Esophagus squamous epithelium (tissue), 5 donors: Measurements from ENCODE around the gene MALSU1. TPM values are rescaled to one million over a fixed set of nuclear protein-coding genes. Genes with fewer than 3 reads are reported as not detected.

Experiments
- DNase-seq: peaks from one replicate; lab custom pipeline; 2025; lab: John Stamatoyannopoulos, UW
- H3K27ac ChIP-seq, 4 donors: fragments of 200-600 bp; sonication (generic); one replicate each; pipeline ENCODE4 v1.5.1; 2016 to 2019; ENCODE audit warnings: mild to moderate bottlenecking in 1 of 4
- H3K27me3 ChIP-seq, 4 donors: fragments of 200-600 bp; sonication (generic); 1 replicate in 3 of 4; 2 replicates in 1 of 4; pipeline versions ENCODE4 v1.5.1 to v1.6.0; 2017 to 2021; ENCODE audit warnings: antibody characterized with exemption in 1 of 4
- H3K36me3 ChIP-seq, 3 donors: fragments of 200-600 bp; sonication (generic); one replicate each; pipeline ENCODE4 v1.5.1; 2016 to 2019
- H3K4me1 ChIP-seq, 3 donors: fragments of 200-600 bp; sonication (generic); one replicate each; pipeline ENCODE4 v1.5.1; 2017 to 2019
- H3K4me3 ChIP-seq, 4 donors: fragments of 200-600 bp; sonication (generic); 1 replicate in 3 of 4; 2 replicates in 1 of 4; pipeline ENCODE4 v1.5.1; 2016 to 2019; ENCODE audit warnings: mild to moderate bottlenecking in 2 of 4, moderate library complexity in 1 of 4
- H3K9me3 ChIP-seq, 3 donors: fragments of 200-600 bp; sonication (generic); one replicate each; pipeline ENCODE4 v1.5.1; 2016 to 2019
- CTCF ChIP-seq, 6 experiments: fragments of 450-650 bp in 4 of 6; fragments of 200-600 bp in 2 of 6; sonication (generic) in 2 of 6; IDR thresholded peaks; one replicate each; pipeline ENCODE4 v1.5.1; 2016 to 2019; ENCODE audit warnings: antibody characterized with exemption in 6 of 6, mild to moderate bottlenecking in 4 of 6, moderate library complexity in 4 of 6
- POLR2A ChIP-seq, 4 donors: fragments of 450-650 bp; IDR thresholded peaks; one replicate each; pipeline ENCODE4 v1.6.1; 2017; ENCODE audit warnings: antibody characterized with exemption in 4 of 4, mild to moderate bottlenecking in 4 of 4, moderate library complexity in 3 of 4
- WGBS, 2 donors: methylation state at CpG; one replicate each; pipeline ENCODE4 v1.1.5; 2018; 5-methylcytosine and 5-hydroxymethylcytosine counted together
- intact Hi-C: fragments of 100-400 bp; cut with DNase I; formaldehyde crosslinking; loops from one replicate; pipeline ENCODE4 v1.15.0; 2022
- total RNA-seq, 4 donors: library from RNA; depleted of rRNA; stranded (reverse); fragments of >200 nt; gene quantifications; one replicate each; pipeline ENCODE4 v1.1.0, GENCODE V29; 2016
- donor health status: DM: yes; HTN: yes; CAD: no.

Gene MALSU1
- total RNA-seq, 4 donors from 2014 or later = 32.6 to 55.1 (median 49.3) TPM

- H3K36me3 ChIP-seq = peaks cover 0 to 82% (median 6%) of the 10 kb centered on the region in 3 donors
- WGBS, 2 donors = 84 to 86% methylated on average over 10 of the region's 10 CpGs
- H3K4me3 ChIP-seq = no peak overlapping the region
- H3K27me3 ChIP-seq = no peaks in the 10 kb centered on the region
- TF ChIP-seq CTCF (IDR thresholded peaks at IDR 0.05) (no peak), POLR2A (IDR thresholded peaks at IDR 0.05) (no peak)
- no peak overlapping the region for H3K27ac ChIP-seq
- no peaks in the 10 kb centered on the region for H3K9me3 ChIP-seq
- no peak for DNase-seq
- intact Hi-C loops = no loop called here
- H3K4me1 ChIP-seq = no peaks in the 10 kb centered on the region
Measured at GRCh38 chr7:23260371-23260770, 38.8 kb upstream of the MALSU1 start.

DNA sequence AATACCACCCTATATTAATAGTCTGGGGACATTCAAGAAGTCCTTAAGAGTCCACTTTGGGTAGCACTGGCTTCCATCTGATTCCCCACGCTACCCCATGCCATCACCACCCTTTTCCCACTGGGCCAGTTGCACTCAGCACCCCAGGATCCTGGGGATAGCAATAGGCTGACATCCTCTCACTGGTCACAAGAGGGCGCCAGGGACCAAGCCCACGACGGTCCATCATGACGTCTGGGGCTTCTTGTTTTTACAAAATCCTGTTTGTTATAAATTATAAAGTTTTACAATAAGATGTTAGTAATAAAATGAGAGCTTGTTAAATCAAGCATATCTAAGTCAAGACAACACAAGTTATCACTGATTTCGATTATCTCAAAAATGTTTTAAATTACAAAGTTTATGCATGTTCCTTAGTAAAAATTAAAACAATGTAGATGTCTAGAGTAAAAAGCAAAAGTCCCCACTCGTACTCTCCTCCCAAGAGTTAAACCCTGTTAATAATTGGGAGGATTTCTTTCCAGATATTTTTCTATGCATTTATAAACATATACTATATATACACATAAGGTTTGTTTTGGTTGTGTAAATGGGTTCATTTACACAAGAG, 37.2 kb upstream of the MALSU1 start:
- no peaks in the 10 kb centered on the region for H3K9me3 ChIP-seq
- DNase-seq = no peak
- 11 to 14% methylated on average over 7 of the region's 7 CpGs for WGBS, 2 donors
- H3K36me3 ChIP-seq = peaks cover 0 to 81% (median 5%) of the 10 kb centered on the region in 3 donors
- TF ChIP-seq POLR2A (IDR thresholded peaks at IDR 0.05) = no peak
- TF ChIP-seq CTCF (IDR thresholded peaks at IDR 0.05) = peak; percentile 32 to 74 (median 70)
- no peak overlapping the region for H3K4me3 ChIP-seq
- intact Hi-C loops = no loop called here
- H3K27ac ChIP-seq = no peak overlapping the region
- H3K27me3 ChIP-seq = no peaks in the 10 kb centered on the region
- H3K4me1 ChIP-seq = no peaks in the 10 kb centered on the region

- Histone ChIP-seq H3K9me3 (no peaks in the 10 kb centered on the region), H3K27me3 (no peaks in the 10 kb centered on the region), H3K36me3 (peaks cover 0 to 80% (median 5%) of the 10 kb centered on the region in 3 donors), H3K27ac (no peak overlapping the region), H3K4me1 (no peaks in the 10 kb centered on the region), H3K4me3 (no peak overlapping the region)
- WGBS, 2 donors = 75 to 80% methylated on average over 7 of the region's 7 CpGs
- no peak for TF ChIP-seq POLR2A (IDR thresholded peaks at IDR 0.05)
- no peak for TF ChIP-seq CTCF (IDR thresholded peaks at IDR 0.05)
- intact Hi-C loops = no loop called here
- DNase-seq = no peak
Measured at GRCh38 chr7:23264916-23265458, 34.2 kb upstream of the MALSU1 start.

DNA sequence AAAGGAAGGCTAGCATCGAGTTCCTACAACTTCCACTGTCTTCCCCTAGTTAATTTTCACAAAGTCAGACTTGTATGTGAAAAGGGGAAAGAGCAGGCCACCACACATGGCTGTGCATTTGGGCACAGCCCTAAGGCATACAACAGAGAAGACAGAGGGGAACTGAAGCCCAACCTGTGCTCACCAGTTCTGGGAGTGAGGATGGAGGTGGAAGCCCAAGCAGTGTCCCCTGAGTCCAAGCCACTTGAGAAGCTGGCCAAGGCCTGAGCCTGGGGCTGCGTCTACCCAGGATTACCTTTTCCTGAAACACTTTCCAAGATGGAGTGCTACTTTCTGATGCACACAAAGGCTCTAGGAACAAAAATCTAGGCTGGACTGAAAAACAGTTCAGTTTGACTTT, 32.2 kb upstream of the MALSU1 start:
- 80 to 100% methylated on average over 1 to 2 of the region's 2 CpGs for WGBS, 2 donors
- peaks cover 3 to 85% (median 5%) of the 10 kb centered on the region in 3 donors for H3K36me3 ChIP-seq
- H3K4me3 ChIP-seq = no peak overlapping the region
- no peak overlapping the region for H3K27ac ChIP-seq
- H3K4me1 ChIP-seq = no peaks in the 10 kb centered on the region
- H3K27me3 ChIP-seq = no peaks in the 10 kb centered on the region
- TF ChIP-seq POLR2A (IDR thresholded peaks at IDR 0.05) (no peak), CTCF (IDR thresholded peaks at IDR 0.05) (no peak)
- no peak for DNase-seq
- intact Hi-C loops = no loop called here
- no peaks in the 10 kb centered on the region for H3K9me3 ChIP-seq

DNA sequence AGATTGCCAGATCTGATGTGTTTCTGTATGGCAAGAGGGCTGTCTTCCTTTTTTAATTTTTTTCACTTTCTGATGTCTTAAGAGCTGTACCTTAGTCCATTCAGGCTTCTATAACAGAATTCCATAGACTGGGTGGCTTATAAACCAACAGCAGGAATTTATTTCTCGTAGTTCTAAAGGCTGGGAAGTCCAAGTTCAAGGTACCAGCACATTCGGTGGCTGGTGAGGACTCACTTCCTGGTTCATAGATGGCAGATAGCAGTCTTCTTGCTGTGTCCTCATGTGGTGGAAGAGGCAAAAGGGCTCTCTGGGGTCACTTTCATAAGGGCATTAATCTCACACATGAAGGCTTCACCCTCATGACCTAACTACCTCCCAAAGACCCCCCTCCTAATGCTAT, 31.8 kb upstream of the MALSU1 start:
- DNase-seq = no peak
- peaks cover 3 to 89% (median 5%) of the 10 kb centered on the region in 3 donors for H3K36me3 ChIP-seq
- WGBS, 2 donors = 85 to 89% methylated on average over 2 of the region's 2 CpGs
- H3K4me3 ChIP-seq = no peak overlapping the region
- H3K27ac ChIP-seq = no peak overlapping the region
- no peaks in the 10 kb centered on the region for H3K9me3 ChIP-seq
- TF ChIP-seq POLR2A (IDR thresholded peaks at IDR 0.05) (no peak), CTCF (IDR thresholded peaks at IDR 0.05) (no peak)
- no peaks in the 10 kb centered on the region for H3K4me1 ChIP-seq
- no peaks in the 10 kb centered on the region for H3K27me3 ChIP-seq
- intact Hi-C loops = no loop called here
